ELF-1 (cell line): ENCODE results near the gene MAGEB5.
"Not testable (repeated sequence)": the region's sequence is repeated elsewhere in the genome, so short reads cannot be mapped to it uniquely, and the experiment has no call there.

Source experiments
- DNase-seq: peaks from one replicate; pipeline ENCODE4 v3.0.0-alpha.2; 2016; ENCODE audit warnings: low read depth, low spot score

The MAGEB5 gene, protein sequence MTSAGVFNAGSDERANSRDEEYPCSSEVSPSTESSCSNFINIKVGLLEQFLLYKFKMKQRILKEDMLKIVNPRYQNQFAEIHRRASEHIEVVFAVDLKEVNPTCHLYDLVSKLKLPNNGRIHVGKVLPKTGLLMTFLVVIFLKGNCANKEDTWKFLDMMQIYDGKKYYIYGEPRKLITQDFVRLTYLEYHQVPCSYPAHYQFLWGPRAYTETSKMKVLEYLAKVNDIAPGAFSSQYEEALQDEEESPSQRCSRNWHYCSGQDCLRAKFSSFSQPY

DNA sequence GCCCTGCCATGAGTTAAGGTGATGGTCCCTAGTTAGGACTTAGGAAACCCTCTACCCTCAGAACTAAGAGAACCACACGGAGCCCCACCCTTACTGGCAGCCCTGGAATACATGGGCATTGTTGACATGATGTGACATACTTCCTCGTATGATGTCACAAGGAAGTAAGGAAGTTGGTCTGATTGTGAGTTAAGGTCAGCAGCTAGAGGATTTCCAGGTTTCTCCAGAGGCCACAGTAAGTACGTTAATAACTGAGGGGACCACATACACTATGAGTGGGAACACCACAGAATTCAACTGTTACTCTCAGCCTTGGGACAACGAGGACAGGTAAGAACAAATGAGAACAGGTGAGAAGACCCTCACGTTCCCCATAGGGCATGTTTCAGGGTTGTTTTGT is at the start of gene MAGEB5:
Gene MAGEB5, plus strand, starts transcription at position 301 of the 400 bp plus-strand sequence. CDS start 1,133 bp downstream, outside the sequence.
- no peak for DNase-seq

DNA sequence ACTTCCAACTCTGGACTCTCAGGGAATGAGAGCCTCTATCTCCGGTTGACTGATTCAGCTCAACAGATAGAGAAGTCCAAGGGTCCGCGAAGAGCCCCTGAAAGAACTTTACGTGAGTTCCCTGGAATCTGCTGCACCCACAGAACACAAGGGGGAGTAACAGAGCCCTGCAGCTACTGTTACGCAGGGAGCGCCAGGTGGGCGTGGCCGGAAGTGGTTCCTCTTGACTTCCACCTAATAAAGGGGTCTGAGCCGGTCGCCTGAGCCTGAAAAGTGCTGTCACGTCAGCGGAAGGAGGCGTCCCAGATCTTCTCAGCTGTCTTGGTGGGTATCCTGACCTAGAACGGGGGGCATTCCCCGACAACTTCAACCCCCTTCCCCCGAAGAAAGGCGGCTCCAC is 23.8 kb upstream of the MAGEB5 start, which contains the start of gene MAGEB6:
Gene MAGEB6, plus strand, starts transcription at position 237 of the 400 bp plus-strand sequence. CDS start 1,407 bp downstream, outside the sequence.
- no peak for DNase-seq

DNA sequence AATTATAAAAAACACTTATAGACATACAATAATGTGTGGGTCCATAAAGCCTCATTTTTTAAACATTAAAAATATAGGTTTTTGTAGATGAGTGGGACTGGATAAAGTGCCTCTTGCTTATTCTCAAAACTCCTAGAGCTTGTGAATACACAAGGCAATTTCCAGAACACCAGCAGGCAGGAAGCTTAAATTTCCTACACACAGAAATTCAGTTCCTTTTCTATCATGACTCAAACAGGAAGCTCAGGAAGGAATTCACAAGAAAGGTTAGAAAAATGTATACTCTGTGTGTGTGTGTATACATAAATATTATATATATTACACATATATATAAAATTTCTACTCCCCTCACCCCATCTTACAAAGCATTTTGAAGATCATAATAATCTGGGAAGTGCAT is 12.4 kb upstream of the MAGEB5 start:
- no peak for DNase-seq

DNA sequence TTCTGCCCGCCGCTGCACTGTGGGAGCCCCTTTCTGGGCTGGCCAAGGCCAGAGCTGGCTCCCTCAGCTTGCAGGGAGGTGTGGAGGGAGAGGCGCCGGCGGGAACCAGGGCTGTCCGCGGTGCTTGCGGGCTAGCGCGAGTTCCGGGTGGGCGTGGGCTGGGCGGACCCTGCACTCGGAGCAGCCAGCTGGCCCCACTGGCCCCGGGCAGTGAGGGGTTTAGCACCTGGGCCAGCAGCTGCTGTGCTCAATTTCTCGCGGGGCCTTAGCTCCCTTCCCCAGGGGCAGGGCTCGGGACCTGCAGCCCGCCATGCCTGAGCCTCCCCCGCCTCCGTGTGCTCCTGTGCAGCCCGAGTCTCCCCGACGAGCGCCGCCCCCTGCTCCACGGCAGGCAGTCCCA is 11.3 kb upstream of the MAGEB5 start:
- not testable (repeated sequence) for DNase-seq

DNA sequence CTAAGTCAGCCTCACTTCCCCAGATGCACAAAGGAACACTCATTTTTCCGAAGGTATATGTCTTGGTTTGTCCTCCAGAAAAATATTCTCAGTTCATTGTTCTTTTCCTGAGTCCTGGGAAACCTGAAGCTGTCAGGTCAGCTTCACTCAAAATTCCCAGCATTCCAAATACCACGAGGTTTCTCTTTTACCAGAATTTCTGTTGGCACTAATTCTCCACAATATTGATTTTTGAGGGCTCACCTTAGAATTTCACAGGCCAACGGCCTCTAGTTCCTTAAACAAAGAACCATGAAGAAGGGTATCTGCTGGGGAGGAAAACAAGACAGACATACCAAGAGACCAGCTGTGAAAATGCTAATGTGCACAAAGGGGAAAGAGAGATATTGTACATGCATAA is 8.0 kb upstream of the MAGEB5 start:
- no peak for DNase-seq

DNA sequence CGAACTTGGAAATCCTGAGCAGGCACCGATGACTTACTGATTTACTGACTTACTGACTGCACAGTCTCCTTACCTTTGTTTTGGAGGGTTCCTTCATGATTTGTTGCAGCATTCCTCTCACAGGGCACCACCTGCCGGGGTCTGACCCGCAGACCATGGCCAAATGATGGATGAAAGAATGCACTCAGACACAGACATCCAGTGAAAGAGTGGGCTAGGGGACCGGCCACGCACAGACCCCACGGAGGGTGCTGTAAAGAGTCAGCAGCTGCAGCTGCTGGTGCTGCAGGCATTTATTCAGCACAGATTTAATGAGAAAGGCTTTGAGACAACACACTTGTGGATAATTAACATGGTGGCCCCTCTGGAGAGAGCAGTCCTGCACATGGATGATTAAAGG is 3.4 kb downstream of the MAGEB5 start:
- DNase-seq = no peak

DNA sequence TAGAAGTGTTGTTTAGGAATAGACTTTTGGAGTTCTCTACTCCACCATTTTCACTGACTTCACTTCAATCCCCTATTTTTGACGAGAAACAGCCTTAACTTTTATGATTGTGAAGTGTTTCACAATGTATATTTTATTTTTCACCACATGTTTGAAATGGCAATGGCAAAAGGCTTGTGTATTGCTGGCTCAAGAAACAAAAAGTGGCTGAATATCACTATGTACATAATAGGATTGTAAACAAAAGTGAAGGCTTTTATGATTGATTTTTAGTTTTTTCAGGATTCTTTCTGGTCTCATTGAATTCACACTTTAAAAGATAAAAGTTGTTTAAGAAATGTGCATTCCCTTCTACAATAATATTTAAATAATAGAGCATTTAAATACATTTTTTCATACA is 18.2 kb downstream of the MAGEB5 start:
- DNase-seq = no peak

DNA sequence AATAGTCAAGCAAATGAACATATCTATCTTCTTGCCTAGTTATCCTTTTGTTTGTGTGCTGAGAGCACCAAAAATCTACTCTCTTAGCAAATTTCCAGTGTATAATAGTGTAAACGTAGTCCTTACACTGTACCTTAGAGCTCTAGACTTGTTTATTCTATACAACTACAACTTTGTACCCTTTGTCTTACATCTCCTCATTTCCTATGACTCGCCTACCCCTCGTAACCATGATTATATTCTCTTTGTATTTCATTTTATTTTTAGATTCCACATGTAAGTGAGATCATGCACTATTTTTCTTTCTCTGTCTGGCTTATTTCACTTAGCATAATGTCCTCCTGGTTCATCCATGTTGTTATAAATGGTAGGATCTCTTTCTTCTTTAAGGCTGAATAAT is 37.6 kb downstream of the MAGEB5 start:
- no peak for DNase-seq

DNA sequence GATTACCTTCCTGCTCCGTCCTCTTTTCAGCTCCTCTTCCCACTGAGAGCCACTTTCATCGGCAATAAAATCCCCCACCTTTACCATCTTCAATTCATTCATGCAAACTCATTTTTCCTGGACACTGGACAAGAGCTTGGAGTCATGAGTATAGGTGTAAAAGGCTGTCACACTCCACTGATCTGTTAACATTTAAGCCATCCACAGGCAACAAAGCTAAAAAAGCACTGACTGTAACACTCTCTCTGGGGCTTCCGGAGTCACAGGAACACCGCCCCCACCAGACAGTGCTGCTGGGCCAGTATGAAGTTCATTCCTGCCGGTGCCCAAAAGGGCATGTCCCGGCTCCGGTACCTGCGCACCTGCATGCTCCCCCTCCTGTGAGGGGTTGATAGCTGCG is 38.5 kb downstream of the MAGEB5 start:
- no peak for DNase-seq

DNA sequence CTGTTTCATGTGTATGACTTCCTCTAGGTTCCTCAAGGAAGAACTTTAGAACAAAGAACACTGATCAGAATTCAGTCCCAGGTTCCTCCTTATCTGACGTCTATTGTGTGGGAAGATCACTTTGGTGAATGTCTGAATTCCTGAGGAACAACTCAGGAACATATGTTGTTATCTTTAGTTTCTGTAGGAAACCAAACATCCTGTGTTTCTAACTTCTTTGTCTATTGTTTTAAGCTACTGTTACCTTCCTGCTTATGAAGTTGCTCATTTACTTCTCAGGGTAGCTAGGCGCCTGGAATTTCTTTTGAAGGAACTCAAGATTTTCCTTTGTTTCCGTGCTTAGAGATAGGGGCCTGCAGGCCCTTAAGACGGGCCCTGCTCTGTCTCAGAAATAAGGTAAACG is 46.2 kb downstream of the MAGEB5 start:
- peak; percentile 19 for DNase-seq
